Activated T-cell treated with anti-CD3 and anti-CD28 coated beads, Interleukin-2, amount 50 U/mL, for 4 hours (primary cell): ENCODE measurements around the gene WDTC1. TPM values are rescaled to one million over a fixed set of nuclear protein-coding genes. Genes with fewer than 3 reads are reported as not detected.

ENCODE experiments used
- ATAC-seq, 2 donors: fragments of 200-7000 bp; cut with Tn5 transposase; one replicate each; pipeline ENCODE4 v1.10.0; 2021
- DNase-seq: peaks from one replicate; pipeline ENCODE4 v3.0.0-alpha.2; 2020
- H3K27me3 Mint-ChIP-seq: one replicate; pipeline ENCODE4 v1.8.0; 2021; ENCODE audit warnings: low read depth, mixed read lengths
- H3K36me3 Mint-ChIP-seq: one replicate; pipeline ENCODE4 v1.8.0; 2022; ENCODE audit warnings: mixed read lengths; ENCODE audit not compliant: insufficient read depth
- H3K4me1 Mint-ChIP-seq: one replicate; pipeline ENCODE4 v1.8.0; 2021; ENCODE audit warnings: low read depth, mixed read lengths
- H3K4me3 Mint-ChIP-seq: one replicate; pipeline ENCODE4 v1.8.0; 2021; ENCODE audit warnings: mild to moderate bottlenecking, moderate library complexity, mixed read lengths
- H3K9me3 Mint-ChIP-seq: one replicate; pipeline ENCODE4 v1.8.0; 2021; ENCODE audit warnings: mixed read lengths
- total RNA-seq, 3 donors: library from RNA; stranded (reverse); gene quantifications; one replicate each; pipeline ENCODE4 v1.2.1, GENCODE V29; 2021

WDTC1 gene
- total RNA-seq, 3 donors from 2014 or later: 7.1 to 12.4 (median 10.5) TPM

GRCh38 chr1:27301052-27301422, 66.6 kb downstream of the WDTC1 start:
- DNase-seq (no peak), ATAC-seq (no peak)
- H3K36me3 Mint-ChIP-seq: peaks cover 9% of the 10 kb centered on the region
- no peaks in the 10 kb centered on the region for H3K9me3 Mint-ChIP-seq
- H3K4me1 Mint-ChIP-seq: peaks cover 1% of the 10 kb centered on the region
- no peak overlapping the region for H3K4me3 Mint-ChIP-seq
- no peaks in the 10 kb centered on the region for H3K27me3 Mint-ChIP-seq

- DNase-seq (no peak), ATAC-seq (no peak)
- peaks cover 9% of the 10 kb centered on the region for H3K36me3 Mint-ChIP-seq
- H3K4me1 Mint-ChIP-seq: peaks cover 1% of the 10 kb centered on the region
- H3K4me3 Mint-ChIP-seq: no peak overlapping the region
- no peaks in the 10 kb centered on the region for H3K9me3 Mint-ChIP-seq
- H3K27me3 Mint-ChIP-seq: no peaks in the 10 kb centered on the region
Measured at GRCh38 chr1:27301582-27302199, 67.3 kb downstream of the WDTC1 start.

- peaks cover 1% of the 10 kb centered on the region for H3K4me1 Mint-ChIP-seq
- DNase-seq (no peak), ATAC-seq (no peak)
- no peaks in the 10 kb centered on the region for H3K27me3 Mint-ChIP-seq
- H3K9me3 Mint-ChIP-seq: no peaks in the 10 kb centered on the region
- H3K4me3 Mint-ChIP-seq: no peak overlapping the region
- H3K36me3 Mint-ChIP-seq: peaks cover 9% of the 10 kb centered on the region
Measured at GRCh38 chr1:27302612-27303011, 68.2 kb downstream of the WDTC1 start.

- Mint-ChIP-seq H3K27me3 (no peaks in the 10 kb centered on the region), H3K4me1 (peaks cover 1% of the 10 kb centered on the region), H3K36me3 (peaks cover 9% of the 10 kb centered on the region), H3K4me3 (no peak overlapping the region), H3K9me3 (no peaks in the 10 kb centered on the region)
- DNase-seq: no peak
- ATAC-seq: no peak
Measured at GRCh38 chr1:27303509-27303908, 69.1 kb downstream of the WDTC1 start.

GRCh38 chr1:27306071-27306470, 71.6 kb downstream of the WDTC1 start:
- Mint-ChIP-seq H3K27me3 (no peaks in the 10 kb centered on the region), H3K4me3 (no peak overlapping the region), H3K36me3 (peaks cover 3% of the 10 kb centered on the region), H3K4me1 (no peaks in the 10 kb centered on the region), H3K9me3 (no peaks in the 10 kb centered on the region)
- ATAC-seq (no peak), DNase-seq (no peak)

- no peak overlapping the region for H3K4me3 Mint-ChIP-seq
- peaks cover 1% of the 10 kb centered on the region for H3K36me3 Mint-ChIP-seq
- no peaks in the 10 kb centered on the region for H3K27me3 Mint-ChIP-seq
- ATAC-seq: no peak
- H3K9me3 Mint-ChIP-seq: no peaks in the 10 kb centered on the region
- DNase-seq: no peak
- no peaks in the 10 kb centered on the region for H3K4me1 Mint-ChIP-seq
Measured at GRCh38 chr1:27306892-27307761, 72.7 kb downstream of the WDTC1 start.

- H3K4me1 Mint-ChIP-seq: no peaks in the 10 kb centered on the region
- ATAC-seq: no peak
- no peaks in the 10 kb centered on the region for H3K27me3 Mint-ChIP-seq
- DNase-seq: no peak
- H3K9me3 Mint-ChIP-seq: no peaks in the 10 kb centered on the region
- no peak overlapping the region for H3K4me3 Mint-ChIP-seq
- H3K36me3 Mint-ChIP-seq: no peaks in the 10 kb centered on the region
Measured at GRCh38 chr1:27307874-27308598, 73.6 kb downstream of the WDTC1 start.

GRCh38 chr1:27314169-27314568, 79.7 kb downstream of the WDTC1 start:
- H3K27me3 Mint-ChIP-seq: no peaks in the 10 kb centered on the region
- H3K36me3 Mint-ChIP-seq: no peaks in the 10 kb centered on the region
- H3K9me3 Mint-ChIP-seq: no peaks in the 10 kb centered on the region
- H3K4me1 Mint-ChIP-seq: no peaks in the 10 kb centered on the region
- no peak for ATAC-seq
- DNase-seq: no peak
- H3K4me3 Mint-ChIP-seq: no peak overlapping the region

GRCh38 chr1:27314737-27315136, 80.3 kb downstream of the WDTC1 start:
- ATAC-seq (no peak), DNase-seq (no peak)
- no peaks in the 10 kb centered on the region for H3K9me3 Mint-ChIP-seq
- H3K4me3 Mint-ChIP-seq: no peak overlapping the region
- H3K27me3 Mint-ChIP-seq: peaks cover 2% of the 10 kb centered on the region
- H3K4me1 Mint-ChIP-seq: no peaks in the 10 kb centered on the region
- H3K36me3 Mint-ChIP-seq: no peaks in the 10 kb centered on the region

GRCh38 chr1:27316860-27317259, 82.4 kb downstream of the WDTC1 start:
- DNase-seq (no peak), ATAC-seq (no peak)
- no peaks in the 10 kb centered on the region for H3K9me3 Mint-ChIP-seq
- H3K36me3 Mint-ChIP-seq: no peaks in the 10 kb centered on the region
- no peak overlapping the region for H3K4me3 Mint-ChIP-seq
- peaks cover 6% of the 10 kb centered on the region for H3K27me3 Mint-ChIP-seq
- H3K4me1 Mint-ChIP-seq: peaks cover 7% of the 10 kb centered on the region

- Mint-ChIP-seq H3K27me3 (peaks cover 6% of the 10 kb centered on the region), H3K4me1 (peaks cover 9% of the 10 kb centered on the region), H3K36me3 (no peaks in the 10 kb centered on the region), H3K9me3 (no peaks in the 10 kb centered on the region), H3K4me3 (no peak overlapping the region)
- no peak for ATAC-seq
- DNase-seq: no peak
Measured at GRCh38 chr1:27318136-27318535, 83.7 kb downstream of the WDTC1 start.

GRCh38 chr1:27318596-27318995, 84.2 kb downstream of the WDTC1 start:
- no peak overlapping the region for H3K4me3 Mint-ChIP-seq

GRCh38 chr1:27321813-27322568, 87.6 kb downstream of the WDTC1 start, which contains the start of gene TMEM222:
Gene TMEM222, plus strand, starts transcription at chr1:27322163. Its CDS starts 35 bp downstream, at chr1:27322198.
- Mint-ChIP-seq H3K4me1 (peaks cover 46% of the 10 kb centered on the region), H3K36me3 (peaks cover 19% of the 10 kb centered on the region), H3K4me3 (peak within 1 kb of the TSS; percentile 97), H3K27me3 (peaks cover 6% of the 10 kb centered on the region), H3K9me3 (no peaks in the 10 kb centered on the region)
- ATAC-seq (peak; percentile 98), DNase-seq (peak; percentile 95)

More at GRCh38 chr1:27318596-27318995, 84.2 kb downstream of the WDTC1 start:
- Mint-ChIP-seq H3K36me3 (no peaks in the 10 kb centered on the region), H3K4me1 (peaks cover 12% of the 10 kb centered on the region), H3K27me3 (peaks cover 6% of the 10 kb centered on the region), H3K9me3 (no peaks in the 10 kb centered on the region)
- DNase-seq (no peak), ATAC-seq (no peak)
